Endodermal cell (in vitro differentiated cells): ENCODE measurements around the gene PSG5. TPM values are rescaled to one million over a fixed set of nuclear protein-coding genes. Genes with fewer than 3 reads are reported as not detected.
"Not testable (repeated sequence)": the region's sequence is repeated elsewhere in the genome, so short reads cannot be mapped to it uniquely, and the experiment has no call there.

Source experiments
- DNase-seq: peaks from one replicate; pipeline ENCODE4 v3.0.0-alpha.2; 2017
- H3K27ac ChIP-seq: 2 replicates; pipeline ENCODE4 v1.5.1; 2013; ENCODE audit warnings: mild to moderate bottlenecking, low read depth, low read length, moderate library complexity
- H3K27me3 ChIP-seq: 2 replicates; pipeline ENCODE4 v1.6.1; 2013; ENCODE audit warnings: mild to moderate bottlenecking, low read length, moderate library complexity; ENCODE audit not compliant: insufficient read depth, control insufficient read depth, poor library complexity, severe bottlenecking
- H3K36me3 ChIP-seq: 2 replicates; pipeline ENCODE4 v1.7.0; 2013; ENCODE audit warnings: mild to moderate bottlenecking, low read length, moderate library complexity; ENCODE audit not compliant: control insufficient read depth, insufficient read depth
- H3K4me1 ChIP-seq: one replicate; pipeline ENCODE4 v1.7.0; 2013; ENCODE audit warnings: low read length; ENCODE audit not compliant: control insufficient read depth, insufficient read depth
- H3K4me3 ChIP-seq: 2 replicates; pipeline ENCODE4 v1.5.1; 2013; ENCODE audit warnings: mild to moderate bottlenecking, low read length, moderate library complexity
- H3K9ac ChIP-seq: 2 replicates; pipeline ENCODE4 v1.6.1; 2013; ENCODE audit warnings: mild to moderate bottlenecking, low read length, moderate library complexity; ENCODE audit not compliant: poor library complexity, severe bottlenecking; ENCODE audit errors: extremely low read depth
- H3K9me3 ChIP-seq: 2 replicates; pipeline ENCODE4 v1.6.1; 2013; ENCODE audit warnings: mild to moderate bottlenecking, low read length, moderate library complexity; ENCODE audit not compliant: control insufficient read depth
- H3K27ac Mint-ChIP-seq: 2 replicates; pipeline ENCODE4 v1.8.0; 2020; ENCODE audit warnings: mixed read lengths
- H3K27me3 Mint-ChIP-seq: 2 replicates; pipeline ENCODE4 v1.8.0; 2021; ENCODE audit warnings: mild to moderate bottlenecking, mixed read lengths; ENCODE audit not compliant: insufficient read depth
- H3K36me3 Mint-ChIP-seq: 2 replicates; pipeline ENCODE4 v1.8.0; 2020; ENCODE audit warnings: low read depth, mixed read lengths
- H3K4me1 Mint-ChIP-seq: 2 replicates; pipeline ENCODE4 v1.8.0; 2020; ENCODE audit warnings: mixed read lengths
- H3K4me3 Mint-ChIP-seq: 2 replicates; pipeline ENCODE4 v1.8.0; 2020; ENCODE audit warnings: mild to moderate bottlenecking, moderate library complexity, mixed read lengths
- H3K9me3 Mint-ChIP-seq: 2 replicates; pipeline ENCODE4 v1.8.0; 2020; ENCODE audit warnings: mild to moderate bottlenecking, mixed read lengths
- WGBS, 2 experiments: methylation state at CpG; one replicate each; pipeline versions ENCODE4 v1.1.5 to v1.1.7; 2013; ENCODE audit warnings: missing lambda C conversion rate in 2 of 2, mixed read lengths in 1 of 2; ENCODE audit not compliant: insufficient coverage in 1 of 2, insufficient read length in 1 of 2; 5-methylcytosine and 5-hydroxymethylcytosine counted together
- total RNA-seq, 2 donors: library from RNA; stranded (reverse); fragmentation: NEBNext Ultra II Directional in 1 of 2; extraction: Animal tissue kit (Norgen Biotek cat#: 25700) in 1 of 2; gene quantifications; 2 replicates in 1 of 2; 3 replicates in 1 of 2; pipeline ENCODE4 v1.2.1, GENCODE V29; 2021

PSG5 gene
- total RNA-seq, 2 donors from 2014 or later = not detected

DNA sequence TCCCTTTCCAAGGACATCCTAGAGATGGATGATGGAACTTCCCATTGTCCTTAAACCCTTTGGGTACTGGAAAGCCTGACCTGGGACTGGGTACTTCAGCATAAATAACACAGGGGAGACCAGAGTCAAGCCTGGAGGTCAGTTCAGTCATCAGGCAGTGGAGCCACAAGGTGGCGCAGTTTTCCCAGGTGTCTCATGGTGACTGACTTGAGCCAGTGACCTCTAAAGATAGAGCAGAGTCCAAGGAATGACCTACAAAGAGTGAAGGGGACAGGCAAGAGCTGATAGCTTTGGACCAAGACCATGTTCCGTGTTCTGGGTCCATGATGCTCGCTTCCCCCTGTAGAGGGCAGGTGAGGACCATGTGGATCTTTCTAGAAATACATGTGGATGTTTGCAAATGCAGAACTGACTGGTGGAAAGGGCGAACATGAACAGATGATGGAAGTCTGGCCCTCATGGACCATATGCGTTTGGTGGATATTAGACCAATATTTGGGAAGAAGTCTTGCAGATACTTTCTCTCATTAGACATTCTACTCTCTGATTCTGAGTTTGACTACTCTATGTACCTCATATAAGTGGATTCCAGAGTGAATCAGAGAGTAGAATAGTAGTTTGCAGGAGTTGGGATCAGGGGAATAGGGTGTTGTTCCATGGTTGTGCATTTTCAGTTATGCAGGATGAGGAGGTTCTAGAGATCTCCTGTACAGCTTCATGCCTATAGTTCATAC lies 12.5 kb upstream of the PSG5 start:
- H3K9me3 ChIP-seq, DNase-seq, H3K36me3 ChIP-seq, H3K9ac ChIP-seq, H3K4me3 Mint-ChIP-seq, H3K36me3 Mint-ChIP-seq, H3K4me1 ChIP-seq, H3K4me3 ChIP-seq, H3K27me3 ChIP-seq, H3K27ac ChIP-seq, H3K4me1 Mint-ChIP-seq, H3K27ac Mint-ChIP-seq, H3K27me3 Mint-ChIP-seq: not testable (repeated sequence)
- WGBS, 2 experiments = 60 to 70% methylated on average over 1 to 5 of the region's 5 CpGs
- H3K9me3 Mint-ChIP-seq = peaks cover 71% of the 10 kb centered on the region

DNA sequence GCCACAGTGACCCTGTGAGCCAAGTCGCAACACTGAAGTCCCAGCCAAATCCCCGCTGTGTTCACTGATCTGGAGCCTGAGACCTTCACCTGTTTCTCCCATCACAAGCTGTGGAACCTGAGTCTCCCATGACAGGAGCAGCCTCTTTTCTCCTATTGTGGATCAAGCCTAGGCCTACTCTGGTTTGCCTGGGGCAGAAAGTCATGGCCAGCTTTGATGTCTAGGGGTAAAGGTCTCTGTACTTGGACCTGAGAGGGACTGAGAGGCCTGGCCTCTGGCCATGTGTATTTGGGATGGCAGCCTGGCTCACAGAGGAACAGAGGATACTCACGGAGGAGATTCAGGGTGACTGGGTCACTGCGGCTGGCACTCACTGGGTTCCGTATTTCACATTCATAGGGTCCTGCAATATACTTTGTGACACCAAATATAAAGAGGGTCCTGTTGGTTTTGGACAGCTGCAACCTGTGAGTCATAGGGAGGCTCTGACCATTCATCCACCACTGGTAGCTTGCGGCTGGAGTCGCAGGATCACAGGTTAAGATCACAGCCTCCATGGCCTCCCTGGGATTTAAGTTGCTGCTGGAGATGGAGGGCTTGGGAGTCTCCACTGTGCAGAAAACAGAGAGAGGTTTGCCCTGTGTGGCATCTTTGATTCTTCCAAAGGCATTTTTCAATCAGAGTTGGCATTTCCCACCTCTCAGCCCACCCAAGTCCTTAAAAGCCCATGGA lies 11.5 kb upstream of the PSG5 start:
- not testable (repeated sequence) for H3K9me3 ChIP-seq, H3K4me3 Mint-ChIP-seq, H3K4me1 Mint-ChIP-seq, H3K36me3 Mint-ChIP-seq, H3K27ac Mint-ChIP-seq, H3K27ac ChIP-seq, H3K27me3 ChIP-seq, H3K36me3 ChIP-seq, H3K27me3 Mint-ChIP-seq, H3K9ac ChIP-seq, H3K4me3 ChIP-seq, DNase-seq, H3K4me1 ChIP-seq
- peaks cover 75% of the 10 kb centered on the region for H3K9me3 Mint-ChIP-seq
- WGBS, 2 experiments = 80 to 85% methylated on average over 1 to 4 of the region's 7 CpGs

DNA sequence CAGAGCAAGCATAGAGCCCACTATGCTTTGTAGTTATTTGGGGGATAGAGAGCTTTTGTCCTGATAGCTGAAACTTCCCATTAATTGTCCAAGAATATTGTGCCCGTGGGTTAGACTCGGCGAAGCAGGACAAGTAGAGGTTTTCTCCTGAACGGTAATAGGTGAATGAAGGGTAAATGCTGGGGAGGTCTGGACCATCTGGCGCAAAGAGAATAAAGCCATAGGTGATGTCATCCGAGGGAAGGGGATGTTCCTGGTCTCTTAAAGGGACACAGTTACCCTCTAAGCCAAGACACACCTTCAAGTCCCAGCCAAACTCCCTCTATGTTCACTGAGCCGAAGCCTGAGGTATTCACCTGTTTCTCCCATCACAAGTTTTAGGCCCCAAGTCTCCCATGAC lies 8.1 kb upstream of the PSG5 start:
- not testable (repeated sequence) for H3K27ac ChIP-seq, H3K27me3 Mint-ChIP-seq, H3K9ac ChIP-seq, H3K4me1 Mint-ChIP-seq, H3K4me3 Mint-ChIP-seq, H3K27me3 ChIP-seq, H3K36me3 Mint-ChIP-seq, H3K27ac Mint-ChIP-seq, H3K36me3 ChIP-seq, DNase-seq, H3K9me3 ChIP-seq, H3K4me3 ChIP-seq, H3K4me1 ChIP-seq
- WGBS, 2 experiments = 81 to 93% methylated on average over 4 to 7 of the region's 7 CpGs
- H3K9me3 Mint-ChIP-seq = peaks cover 78% of the 10 kb centered on the region

DNA sequence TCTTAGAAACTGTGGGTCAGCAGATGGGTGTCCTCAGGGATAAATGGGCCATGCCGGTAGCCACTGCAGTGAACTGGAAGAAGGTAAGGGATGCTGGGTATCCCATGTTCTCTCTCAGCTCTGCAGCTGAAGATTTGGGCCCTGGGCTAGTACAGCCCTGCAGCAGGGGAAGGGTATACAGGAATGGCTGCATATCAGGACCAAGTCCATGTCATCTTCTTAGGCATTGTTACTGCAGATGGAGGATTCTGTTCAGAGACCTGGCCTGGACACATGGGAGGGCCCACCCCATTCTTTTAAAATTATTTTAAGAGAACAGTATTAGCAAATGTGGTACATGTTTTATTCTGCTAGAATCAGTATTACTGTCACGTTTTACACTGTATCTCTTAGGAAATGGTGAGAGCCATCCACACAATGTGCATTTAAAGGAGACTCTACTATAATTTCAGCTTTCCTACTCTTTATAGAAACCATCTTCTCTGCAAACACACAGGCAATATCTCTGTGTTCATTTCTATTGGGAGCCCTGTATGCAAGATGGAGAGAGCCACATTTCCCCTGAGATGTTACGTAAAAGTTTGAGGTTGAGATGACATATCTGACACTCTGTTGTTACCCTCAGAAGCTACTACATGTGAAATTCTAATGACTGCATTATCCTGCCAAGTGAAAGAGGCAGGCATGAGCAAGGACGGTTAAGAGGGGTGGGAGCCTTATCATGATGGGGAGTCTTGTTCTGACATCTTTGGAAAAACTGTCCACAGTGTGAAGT lies 6.2 kb upstream of the PSG5 start:
- H3K27me3 Mint-ChIP-seq, H3K36me3 Mint-ChIP-seq, H3K4me3 ChIP-seq, H3K27ac Mint-ChIP-seq, H3K36me3 ChIP-seq, H3K4me3 Mint-ChIP-seq, H3K27me3 ChIP-seq, H3K4me1 ChIP-seq, H3K4me1 Mint-ChIP-seq, H3K27ac ChIP-seq, H3K9ac ChIP-seq, H3K9me3 ChIP-seq, DNase-seq: not testable (repeated sequence)
- peaks cover 88% of the 10 kb centered on the region for H3K9me3 Mint-ChIP-seq
- 60 to 86% methylated on average over 1 to 3 of the region's 4 CpGs for WGBS, 2 experiments

DNA sequence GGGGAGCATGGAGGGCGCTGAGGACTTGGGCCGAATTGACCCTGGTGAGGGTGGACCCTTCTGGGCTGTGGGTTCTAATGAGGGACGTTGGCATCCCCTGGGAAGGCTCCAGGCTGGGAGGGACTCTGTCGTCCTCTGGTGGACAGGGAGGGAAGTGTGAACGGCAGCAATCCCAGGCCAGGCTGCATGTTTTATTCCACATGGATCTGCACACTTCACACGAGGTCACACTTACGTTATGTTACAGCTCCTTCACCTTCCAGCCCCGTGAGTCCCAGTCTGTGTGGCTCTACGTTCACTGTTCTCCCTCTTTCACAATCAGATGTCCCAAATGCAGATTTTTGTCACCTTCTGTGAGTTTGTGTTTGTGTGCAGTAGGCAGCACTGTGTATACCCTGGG lies 1.8 kb upstream of the PSG5 start:
- not testable (repeated sequence) for H3K27ac Mint-ChIP-seq, H3K9ac ChIP-seq, H3K4me3 ChIP-seq, H3K4me1 Mint-ChIP-seq, DNase-seq, H3K27me3 Mint-ChIP-seq, H3K9me3 ChIP-seq, H3K27ac ChIP-seq, H3K4me3 Mint-ChIP-seq, H3K27me3 ChIP-seq, H3K4me1 ChIP-seq, H3K36me3 Mint-ChIP-seq, H3K36me3 ChIP-seq
- peaks cover 90% of the 10 kb centered on the region for H3K9me3 Mint-ChIP-seq
- 0 to 63% methylated on average over 1 to 7 of the region's 9 CpGs for WGBS, 2 experiments

DNA sequence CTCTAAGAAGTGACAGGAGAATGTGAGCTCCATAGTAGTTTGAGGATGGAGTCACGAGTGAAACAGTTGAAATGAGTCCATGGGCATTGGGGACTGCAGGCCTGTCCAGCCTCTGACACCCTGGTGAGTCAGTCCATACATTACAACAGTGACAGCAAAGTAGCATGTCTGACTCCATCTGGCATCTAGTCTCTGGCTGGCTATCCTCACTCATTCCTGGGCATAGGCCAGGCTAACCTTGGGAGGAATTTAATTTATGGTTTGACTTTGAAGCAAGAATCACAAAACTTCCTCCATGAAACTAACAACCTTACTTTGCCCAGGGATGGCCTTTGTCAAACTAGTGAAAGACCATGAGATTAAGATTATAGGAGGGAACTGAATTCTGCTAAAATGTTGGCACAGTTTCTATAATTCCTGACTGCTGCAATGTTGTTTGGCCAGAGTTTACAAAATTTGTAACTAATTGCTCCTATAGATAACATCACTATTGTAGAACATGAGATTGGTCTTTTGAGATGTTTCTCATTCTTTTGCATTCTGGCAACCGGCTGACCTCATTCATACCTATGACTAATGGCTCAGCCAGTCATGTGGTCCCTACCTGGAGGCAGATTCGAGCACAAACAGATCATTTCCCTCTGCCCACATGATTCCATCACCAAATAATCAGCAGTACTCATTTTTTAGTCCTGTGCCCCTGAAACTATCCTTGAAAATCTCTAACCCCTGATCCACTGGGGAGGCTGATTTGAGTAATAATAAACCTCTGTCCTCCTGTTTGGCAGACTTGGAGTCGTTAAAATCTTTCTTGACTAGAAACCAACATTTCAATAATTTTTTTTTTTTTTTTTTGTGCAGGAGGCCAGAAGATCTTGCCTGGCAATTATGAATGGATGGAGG lies 4.2 kb downstream of the PSG5 start:
- not testable (repeated sequence) for H3K4me1 Mint-ChIP-seq, H3K36me3 ChIP-seq, H3K27ac ChIP-seq, H3K4me3 Mint-ChIP-seq, H3K9me3 ChIP-seq, H3K4me3 ChIP-seq, DNase-seq, H3K9ac ChIP-seq, H3K27me3 Mint-ChIP-seq, H3K4me1 ChIP-seq, H3K27ac Mint-ChIP-seq, H3K27me3 ChIP-seq, H3K36me3 Mint-ChIP-seq
- peaks cover 83% of the 10 kb centered on the region for H3K9me3 Mint-ChIP-seq
- WGBS, 2 experiments = 68 to 71% methylated on average over 1 to 3 of the region's 4 CpGs
